Neuronal stem cell (in vitro differentiated cells): ENCODE results near the gene SHC2.
A peak's percentile ranks its signal among the peaks of the same experiment; 100 is the strongest.
"Not testable (repeated sequence)": the region's sequence is repeated elsewhere in the genome, so short reads cannot be mapped to it uniquely, and the experiment has no call there.

Experiments
- DNase-seq: peaks from one replicate; pipeline ENCODE4 v3.0.0-alpha.2; 2013; ENCODE audit warnings: low spot score
- H2AFZ ChIP-seq: one replicate; pipeline ENCODE4 v1.6.1; 2013; ENCODE audit warnings: mild to moderate bottlenecking, low read length, inconsistent platforms
- H2AK5ac ChIP-seq: 2 replicates; pipeline ENCODE4 v1.6.1; 2013; ENCODE audit warnings: low read depth, mild to moderate bottlenecking, inconsistent platforms, low read length, moderate library complexity, mixed read lengths
- H2BK120ac ChIP-seq: 2 replicates; pipeline ENCODE4 v1.6.1; 2013; ENCODE audit warnings: low read depth, mild to moderate bottlenecking, inconsistent platforms, low read length, moderate library complexity, mixed read lengths
- H2BK12ac ChIP-seq: one replicate; pipeline ENCODE4 v1.6.1; 2013; ENCODE audit warnings: low read length, inconsistent platforms
- H2BK15ac ChIP-seq: 2 replicates; pipeline ENCODE4 v1.6.1; 2013; ENCODE audit warnings: mild to moderate bottlenecking, low read length, inconsistent platforms, mixed read lengths
- H2BK5ac ChIP-seq: one replicate; pipeline ENCODE4 v1.6.1; 2013; ENCODE audit warnings: inconsistent platforms, mild to moderate bottlenecking, low read length, moderate library complexity
- H3K14ac ChIP-seq: one replicate; pipeline ENCODE4 v1.6.1; 2013; ENCODE audit warnings: low read length, inconsistent platforms
- H3K18ac ChIP-seq: 2 replicates; pipeline ENCODE4 v1.6.1; 2013; ENCODE audit warnings: low read length, inconsistent platforms
- H3K23ac ChIP-seq: 2 replicates; pipeline ENCODE4 v1.6.1; 2013; ENCODE audit warnings: low read depth, mild to moderate bottlenecking, mixed read lengths, low read length, inconsistent platforms; ENCODE audit not compliant: poor library complexity
- H3K27ac ChIP-seq: replicated peaks from 3 replicates; pipeline ENCODE4 v1.5.1; 2013; ENCODE audit warnings: low read length, inconsistent platforms
- H3K27me3 ChIP-seq, 3 experiments: 2 replicates each; pipeline ENCODE4 v1.6.1; 2013; ENCODE audit warnings: low read length in 3 of 3, mild to moderate bottlenecking in 2 of 3, inconsistent platforms in 1 of 3, low read depth in 1 of 3, mixed read lengths in 1 of 3, moderate library complexity in 1 of 3; ENCODE audit not compliant: control insufficient read depth in 3 of 3, insufficient read depth in 3 of 3
- H3K36me3 ChIP-seq, 2 donors: replicated peaks in 1 of 2; 2 replicates each; pipeline ENCODE4 v1.6.1; 2013; ENCODE audit warnings: low read length in 2 of 2; ENCODE audit not compliant: control insufficient read depth in 2 of 2, insufficient read depth in 2 of 2
- H3K4ac ChIP-seq: 2 replicates; pipeline ENCODE4 v1.6.1; 2013; ENCODE audit warnings: inconsistent platforms, mild to moderate bottlenecking, low read length, moderate library complexity
- H3K4me1 ChIP-seq, 2 donors: 1 replicate in 1 of 2; 2 replicates in 1 of 2; pipeline ENCODE4 v1.6.1; 2013; ENCODE audit warnings: low read length in 2 of 2, low read depth in 1 of 2; ENCODE audit not compliant: control insufficient read depth in 2 of 2, insufficient read depth in 1 of 2
- H3K4me2 ChIP-seq: one replicate; pipeline ENCODE4 v1.6.1; 2013; ENCODE audit warnings: mild to moderate bottlenecking, low read length, inconsistent platforms; ENCODE audit not compliant: insufficient read depth, poor library complexity, severe bottlenecking
- H3K4me3 ChIP-seq, 2 donors: 2 replicates each; pipeline ENCODE4 v1.5.1; 2013; ENCODE audit warnings: low read length in 2 of 2, mild to moderate bottlenecking in 2 of 2, inconsistent platforms in 1 of 2, moderate library complexity in 1 of 2
- H3K79me1 ChIP-seq: one replicate; pipeline ENCODE4 v1.6.1; 2013; ENCODE audit warnings: low read depth, mild to moderate bottlenecking, inconsistent platforms, low read length, moderate library complexity
- H3K9ac ChIP-seq: one replicate; pipeline ENCODE4 v1.6.1; 2013; ENCODE audit warnings: mild to moderate bottlenecking, low read depth, low read length, inconsistent platforms; ENCODE audit not compliant: poor library complexity
- H3K9me3 ChIP-seq, 2 donors: replicated peaks in 1 of 2; 2 replicates each; pipeline versions ENCODE3 to v1.6.1; 2013; ENCODE audit warnings: low read length in 2 of 2, mild to moderate bottlenecking in 2 of 2, inconsistent platforms in 1 of 2, low read depth in 1 of 2, mixed read lengths in 1 of 2, moderate library complexity in 1 of 2; ENCODE audit not compliant: control insufficient read depth in 2 of 2, insufficient read depth in 1 of 2
- H4K8ac ChIP-seq: one replicate; pipeline ENCODE4 v1.6.1; 2013; ENCODE audit warnings: low read depth, mild to moderate bottlenecking, inconsistent platforms, low read length, moderate library complexity
- H4K91ac ChIP-seq: one replicate; pipeline ENCODE4 v1.6.1; 2013; ENCODE audit warnings: low read length, low read depth, mild to moderate bottlenecking, inconsistent platforms; ENCODE audit not compliant: poor library complexity
- WGBS, 2 donors: extraction: QIAGEN DNeasy Blood & Tissue Kit; methylation state at CpG; one replicate each; pipeline ENCODE4 v1.1.7; 2013; ENCODE audit warnings: missing lambda C conversion rate in 2 of 2, mixed read lengths in 1 of 2; ENCODE audit not compliant: insufficient read length in 2 of 2, insufficient replicate concordance in 1 of 2; ENCODE audit errors: extremely low coverage in 2 of 2; 5-methylcytosine and 5-hydroxymethylcytosine counted together

The SHC2 gene

DNA sequence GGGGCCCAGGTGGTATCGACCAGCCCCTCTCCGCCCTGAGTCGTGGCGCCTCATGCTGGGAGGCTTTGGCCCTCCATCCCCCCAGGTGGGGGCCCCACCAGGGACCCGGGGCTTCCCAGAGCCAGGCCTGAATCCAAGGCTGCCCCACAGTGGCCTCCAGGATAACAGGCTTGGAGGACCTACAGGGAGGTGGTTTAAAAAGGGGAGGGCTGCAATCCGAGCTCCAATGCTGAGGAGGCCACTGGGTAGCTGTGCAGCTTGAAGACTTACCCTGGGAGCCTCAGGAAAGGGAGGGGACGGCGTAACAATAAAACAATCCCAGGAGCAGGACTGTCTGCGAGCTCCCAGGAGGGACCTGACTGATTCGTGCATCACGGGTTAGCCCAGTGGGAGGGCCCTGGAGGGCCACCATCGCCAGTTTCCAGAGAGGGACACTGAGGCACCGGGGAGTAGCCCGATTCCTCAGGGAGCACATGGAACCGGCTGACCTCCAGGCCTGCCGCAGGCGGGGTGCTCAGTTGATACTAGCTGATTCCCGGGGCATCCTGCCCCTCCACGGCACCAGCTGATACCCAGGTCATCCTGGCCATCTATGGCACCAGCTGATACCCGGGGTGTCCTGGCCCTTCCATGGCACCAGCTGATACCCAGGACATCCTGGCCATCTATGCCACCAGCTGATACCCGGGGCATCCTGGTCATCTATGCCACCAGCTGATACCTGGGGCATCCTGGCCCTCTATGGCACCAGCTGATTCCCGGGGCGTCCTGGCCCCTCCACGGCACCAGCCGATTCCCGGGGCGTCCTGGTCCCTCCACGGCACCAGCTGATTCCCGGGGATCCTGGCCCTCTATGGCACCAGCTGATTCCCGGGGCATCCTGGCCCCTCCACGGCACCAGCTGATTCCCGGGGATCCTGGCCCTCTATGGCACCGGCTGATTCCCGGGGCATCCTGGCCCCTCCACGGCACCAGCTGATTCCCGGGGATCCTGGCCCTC, 48.2 kb downstream of the SHC2 start:
- H2AK5ac ChIP-seq, result peak overlapping the region; percentile 94
- no peak overlapping the region for H2BK5ac ChIP-seq
- H2BK120ac ChIP-seq, result peak overlapping the region; percentile 49
- H3K4me1 ChIP-seq, result peaks cover 22 to 26% of the 10 kb centered on the region in 2 donors
- H3K4me2 ChIP-seq, result no peak overlapping the region
- peak overlapping the region; percentile 88 for H3K18ac ChIP-seq
- H2AFZ ChIP-seq, result peak overlapping the region; percentile 73
- no peak for DNase-seq
- no peak overlapping the region for H3K14ac ChIP-seq
- no peak overlapping the region for H3K4me3 ChIP-seq
- peak overlapping the region; percentile 30 for H3K9ac ChIP-seq
- H4K8ac ChIP-seq, result no peak overlapping the region
- no peak overlapping the region for H3K23ac ChIP-seq
- H3K36me3 ChIP-seq, result peaks cover 0 to 3% of the 10 kb centered on the region in 2 donors
- no CpG with 5 or more reads among the region's 36 CpGs for WGBS, 2 donors
- H3K9me3 ChIP-seq, result peaks cover 4 to 5% of the 10 kb centered on the region in 2 donors
- H3K4ac ChIP-seq, result peak overlapping the region; percentile 98
- H2BK15ac ChIP-seq, result peak overlapping the region; percentile 82
- H2BK12ac ChIP-seq, result no peak overlapping the region
- peaks cover 0 to 10% (median 5%) of the 10 kb centered on the region in 3 experiments for H3K27me3 ChIP-seq
- peaks cover 5% of the 10 kb centered on the region for H3K79me1 ChIP-seq
- peak overlapping the region; percentile 73 for H3K27ac ChIP-seq
- peak overlapping the region; percentile 57 for H4K91ac ChIP-seq

DNA sequence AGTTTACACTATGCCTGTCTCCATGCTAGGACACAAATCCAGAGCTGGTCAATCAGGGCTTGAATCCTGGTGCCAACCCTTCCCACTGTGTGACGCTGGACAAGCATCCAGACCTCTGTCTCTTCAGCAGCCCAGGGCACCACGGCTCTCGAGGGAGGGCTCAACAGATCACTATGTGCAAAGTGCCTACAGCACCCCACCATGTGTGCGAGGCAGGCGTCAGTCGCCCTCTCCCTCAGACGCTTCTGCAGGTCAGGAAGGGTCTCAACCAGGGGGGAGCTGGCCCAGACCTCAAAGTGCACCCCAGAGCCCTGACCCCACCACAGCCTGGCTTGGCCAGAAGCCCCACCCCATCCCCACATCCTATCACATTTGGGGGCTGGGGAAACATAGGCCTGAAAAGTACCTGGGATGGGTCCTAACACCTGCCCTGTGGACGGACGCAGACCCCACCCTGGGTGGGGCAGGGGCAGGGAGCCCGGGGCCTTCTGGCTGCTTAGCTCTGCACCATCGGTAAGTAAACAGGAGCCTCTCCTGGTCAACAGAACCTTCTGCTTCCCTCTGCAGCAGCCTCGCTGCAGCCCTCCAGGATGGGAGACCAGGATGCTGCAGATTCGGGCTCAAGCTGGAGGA, 49.0 kb downstream of the SHC2 start:
- Histone ChIP-seq H3K4me3 (no peak overlapping the region), H2BK5ac (no peak overlapping the region), H2AFZ (peak overlapping the region; percentile 73), H4K8ac (no peak overlapping the region), H3K9ac (peak overlapping the region; percentile 56), H3K27me3 (peaks cover 0 to 10% (median 5%) of the 10 kb centered on the region in 3 experiments), H3K9me3 (peaks cover 4 to 5% of the 10 kb centered on the region in 2 donors), H3K14ac (no peak overlapping the region), H3K18ac (peak overlapping the region; percentile 86), H4K91ac (peak overlapping the region; percentile 38), H3K4ac (no peak overlapping the region), H3K4me1 (peaks cover 14 to 20% of the 10 kb centered on the region in 2 donors), H3K23ac (no peak overlapping the region), H2BK120ac (peak overlapping the region; percentile 52), H2AK5ac (peak overlapping the region; percentile 93), H3K27ac (peak overlapping the region; percentile 39), H2BK12ac (peak overlapping the region; percentile 91), H3K36me3 (peaks cover 0 to 3% of the 10 kb centered on the region in 2 donors), H3K79me1 (peaks cover 5% of the 10 kb centered on the region), H3K4me2 (no peak overlapping the region), H2BK15ac (peak overlapping the region; percentile 82)
- DNase-seq, result no peak
- no CpG with 5 or more reads among the region's 13 CpGs for WGBS, 2 donors

DNA sequence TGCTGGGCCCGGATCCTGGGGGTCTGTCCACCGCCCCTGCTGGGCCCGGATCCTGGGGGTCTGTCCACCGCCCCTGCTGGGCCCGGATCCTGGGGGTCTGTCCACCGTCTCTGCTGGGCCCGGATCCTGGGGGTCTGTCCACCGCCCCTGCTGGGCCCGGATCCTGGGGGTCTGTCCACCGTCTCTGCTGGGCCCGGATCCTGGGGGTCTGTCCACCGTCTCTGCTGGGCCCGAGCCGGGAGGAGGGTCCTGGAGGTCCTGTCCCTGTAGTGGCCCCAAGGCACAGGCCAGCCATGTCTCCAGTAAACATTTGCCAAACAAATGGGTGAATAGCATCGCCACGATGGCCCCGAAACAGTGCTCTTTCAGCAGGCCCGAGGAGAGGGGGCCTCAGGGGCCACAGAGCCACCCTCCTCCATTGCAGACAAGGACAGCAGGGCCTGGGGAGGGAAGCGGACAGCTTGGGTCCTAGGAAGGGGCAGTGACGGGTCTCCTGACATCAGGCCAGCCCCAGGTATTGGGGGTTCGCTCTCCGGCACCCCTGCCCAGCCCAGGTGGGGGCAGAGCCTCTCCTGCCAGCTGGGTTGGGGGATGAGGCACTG, 49.6 kb downstream of the SHC2 start:
- peak overlapping the region; percentile 93 for H2AK5ac ChIP-seq
- peak overlapping the region; percentile 52 for H2BK120ac ChIP-seq
- not testable (repeated sequence) for DNase-seq, H3K4me2 ChIP-seq, H3K27me3 ChIP-seq, H3K79me1 ChIP-seq, H2BK5ac ChIP-seq, H3K14ac ChIP-seq, H3K23ac ChIP-seq, H4K8ac ChIP-seq, H3K27ac ChIP-seq, H3K4me3 ChIP-seq, H2AFZ ChIP-seq, H3K4ac ChIP-seq, H3K36me3 ChIP-seq, H3K9me3 ChIP-seq
- peaks cover 14 to 17% of the 10 kb centered on the region in 2 donors for H3K4me1 ChIP-seq
- peak overlapping the region; percentile 38 for H4K91ac ChIP-seq
- peak overlapping the region; percentile 91 for H2BK12ac ChIP-seq
- peak overlapping the region; percentile 86 for H3K18ac ChIP-seq
- WGBS, 2 donors, result no CpG with 5 or more reads among the region's 22 CpGs
- H2BK15ac ChIP-seq, result peak overlapping the region; percentile 82
- peak overlapping the region; percentile 2 for H3K9ac ChIP-seq
